Panc1 (cell line): ENCODE results near the gene OR5AP2. TPM values are rescaled to one million over a fixed set of nuclear protein-coding genes. Genes with fewer than 3 reads are reported as not detected.
"Not testable (repeated sequence)": the region's sequence is repeated elsewhere in the genome, so short reads cannot be mapped to it uniquely, and the experiment has no call there.

Source experiments
- ATAC-seq: fragments of 200-7000 bp; cut with Tn5 transposase; 2 replicates; pipeline ENCODE4 v1.9.1; 2020; ENCODE audit warnings: mild to moderate bottlenecking, moderate library complexity
- Bru-seq: library from RNA; stranded (reverse); fragments of 400-500 nt; gene quantifications from one replicate; lab custom pipeline; 2021; lab: Mats Ljungman, UMichigan
- BruChase-seq, 2 experiments: library from RNA; stranded (reverse); fragments of 400-500 nt; gene quantifications; one replicate each; lab custom pipeline; 2021; lab: Mats Ljungman, UMichigan
- BruUV-seq: library from RNA; stranded (reverse); fragments of 400-500 nt; replicated peaks from 2 replicates; lab custom pipeline; 2021; lab: Mats Ljungman, UMichigan
- CTCF ChIA-PET: fragments of 300-600 bp; sonication (Branson Sonifier 250); formaldehyde crosslinking; loops from one replicate; lab custom pipeline; 2022; ENCODE audit warnings: antibody characterized with exemption; lab: Charles Lee
- POLR2A ChIA-PET: fragments of 300-600 bp; sonication (Branson Sonifier 250); formaldehyde crosslinking; loops from one replicate; lab custom pipeline; 2022; ENCODE audit warnings: antibody characterized with exemption; lab: Charles Lee
- DNase-seq: peaks from one replicate; pipeline ENCODE4 v3.0.0-alpha.2; 2010; ENCODE audit warnings: low read depth, low spot score
- H3K27ac ChIP-seq: 2 replicates; pipeline ENCODE4 v1.5.1; 2011; ENCODE audit warnings: mild to moderate bottlenecking, low read length, inconsistent platforms
- H3K27me3 ChIP-seq: fragments of 200-500 bp; sonication (Bioruptor generic); 2 replicates; pipeline ENCODE4 v1.6.0; 2014; ENCODE audit warnings: low read length, inconsistent platforms; ENCODE audit not compliant: control insufficient read depth, insufficient read depth
- H3K36me3 ChIP-seq: fragments of 200-500 bp; sonication (Bioruptor generic); 2 replicates; pipeline ENCODE4 v1.5.1; 2014; ENCODE audit warnings: inconsistent platforms, mild to moderate bottlenecking, low read length, moderate library complexity; ENCODE audit not compliant: control insufficient read depth, insufficient read depth
- H3K4me1 ChIP-seq: 2 replicates; pipeline ENCODE4 v1.5.1; 2011; ENCODE audit warnings: inconsistent platforms, mild to moderate bottlenecking, low read length, moderate library complexity; ENCODE audit not compliant: control insufficient read depth, insufficient read depth
- H3K4me3 ChIP-seq, 2 experiments: 2 replicates each; pipeline ENCODE4 v1.5.1; 2011 to 2012; ENCODE audit warnings: low read depth in 2 of 2, low read length in 2 of 2, mild to moderate bottlenecking in 2 of 2, inconsistent platforms in 1 of 2, moderate library complexity in 1 of 2
- H3K9me3 ChIP-seq: fragments of 200-500 bp; sonication (Bioruptor generic); 2 replicates; pipeline ENCODE4 v1.5.1; 2014; ENCODE audit warnings: low read depth, mild to moderate bottlenecking, inconsistent platforms, low read length, moderate library complexity; ENCODE audit not compliant: control insufficient read depth, insufficient read depth
- CTCF ChIP-seq: fragments of 450-650 bp; IDR thresholded peaks from 2 replicates; pipeline ENCODE4 v1.5.1; 2017; ENCODE audit warnings: mild to moderate bottlenecking
- POLR2AphosphoS5 ChIP-seq: IDR thresholded peaks from 2 replicates; pipeline ENCODE4 v1.6.1; 2012; ENCODE audit warnings: mild to moderate bottlenecking, low read depth, low read length, moderate library complexity
- REST ChIP-seq, 2 experiments: IDR thresholded peaks; 2 replicates each; pipeline ENCODE4 v1.6.1; 2011 to 2012; ENCODE audit warnings: low read depth in 2 of 2, control low read depth in 1 of 2, low read length in 1 of 2, mild to moderate bottlenecking in 1 of 2, moderate library complexity in 1 of 2; ENCODE audit not compliant: insufficient read depth in 1 of 2
- SIN3A ChIP-seq: IDR thresholded peaks from 2 replicates; pipeline ENCODE4 v1.6.1; 2012; ENCODE audit warnings: low read depth, mild to moderate bottlenecking, low read length, moderate library complexity, borderline replicate concordance; ENCODE audit not compliant: insufficient read depth
- TCF7L2 ChIP-seq: IDR thresholded peaks from 2 replicates; pipeline ENCODE4 v1.6.1; 2011; ENCODE audit warnings: mild to moderate bottlenecking, low read depth, low read length, inconsistent platforms
- in situ Hi-C: cut with HindIII; loops from 2 replicates; pipeline ENCODE4 v1.10.0; 2016; ENCODE audit warnings: low sequenced_read_pairs, low pct_unique_long_range_greater_than_20kb
- intact Hi-C: fragments of 100-400 bp; cut with micrococcal nuclease; formaldehyde crosslinking; loops from one replicate; pipeline ENCODE4 v1.10.0; 2022; ENCODE audit not compliant: unreplicated experiment
- long read RNA-seq: library from polyadenylated mRNA; unstranded; transcript quantifications from one replicate; pipeline ENCODE4 v2.0.0, GENCODE V29; 2021; ENCODE audit not compliant: unreplicated experiment
- polyA plus RNA-seq: library from polyadenylated mRNA; unstranded; fragments of >200 nt; gene quantifications from one replicate; pipeline ENCODE4 v1.2.1, GENCODE V29; 2012; ENCODE audit warnings: missing spikeins; ENCODE audit not compliant: insufficient read length
- total RNA-seq: library from RNA; stranded (reverse); gene quantifications from one replicate; pipeline ENCODE4 v1.2.1, GENCODE V29; 2021; ENCODE audit not compliant: unreplicated experiment

Gene OR5AP2
- total RNA-seq, result not detected
- polyA plus RNA-seq, result not detected
- not detected for Bru-seq, nascent RNA
- not detected for BruChase-seq, experiment 1, labeled RNA remaining after a 2-hour chase
- not detected for BruChase-seq, experiment 2, labeled RNA remaining after a 6-hour chase
- long read RNA-seq, result 0 reads

- Histone ChIP-seq H3K4me3 (no peak within 1 kb of the TSS), H3K27me3 (no peaks in the 10 kb centered on the region), H3K4me1 (no peaks in the 10 kb centered on the region), H3K9me3 (no peaks in the 10 kb centered on the region), H3K36me3 (no peaks in the 10 kb centered on the region), H3K27ac (no peak within 1 kb of the TSS)
- no TSS peak for BruUV-seq
- TF ChIP-seq POLR2AphosphoS5 (no peak), REST (IDR thresholded peaks at IDR 0.05; ENCODE audit: insufficient read depth in 1 of 2, low read depth in 2 of 2, low read length in 1 of 2) (no peak), CTCF (no peak), TCF7L2 (no peak), SIN3A (no peak)
- intact Hi-C loops (no loop called here), in situ Hi-C loops (no loop called here)
- ATAC-seq (no peak), DNase-seq (no peak)
- CTCF ChIA-PET, result no interaction called here
- POLR2A ChIA-PET, result no interaction called here
Observed at GRCh38 chr11:56642339-56642738, at the start of gene OR5AP2. TSS of gene OR5AP2 (minus strand) at chr11:56642439. CDS start at chr11:56642439, 0 bp downstream.

GRCh38 chr11:56691179-56691578 is 48.9 kb upstream of the OR5AP2 start:
- BruUV-seq, H3K9me3 ChIP-seq, H3K36me3 ChIP-seq, H3K27ac ChIP-seq, DNase-seq, CTCF ChIA-PET, intact Hi-C loops, H3K4me3 ChIP-seq, POLR2A ChIA-PET, ATAC-seq, H3K4me1 ChIP-seq, H3K27me3 ChIP-seq, in situ Hi-C loops: not testable (repeated sequence)

- ATAC-seq (no peak), DNase-seq (no peak)
- Histone ChIP-seq H3K9me3 (no peaks in the 10 kb centered on the region), H3K27ac (no peak overlapping the region), H3K27me3 (no peaks in the 10 kb centered on the region), H3K4me3 (no peak overlapping the region), H3K4me1 (no peaks in the 10 kb centered on the region), H3K36me3 (no peaks in the 10 kb centered on the region)
- POLR2A ChIA-PET, result no interaction called here
- no peak for TF ChIP-seq TCF7L2
- TF ChIP-seq SIN3A, result no peak
- no peak for TF ChIP-seq REST (IDR thresholded peaks at IDR 0.05; ENCODE audit: insufficient read depth in 1 of 2, low read depth in 2 of 2, low read length in 1 of 2)
- TF ChIP-seq CTCF, result no peak
- TF ChIP-seq POLR2AphosphoS5, result no peak
- CTCF ChIA-PET, result no interaction called here
- no TSS peak for BruUV-seq
- in situ Hi-C loops, result no loop called here
- intact Hi-C loops, result no loop called here
Observed at GRCh38 chr11:56688554-56689100, 46.4 kb upstream of the OR5AP2 start.
